Stimulated activated CD8-positive, alpha-beta memory T cell treated with anti-CD3 and anti-CD28 coated beads, Interleukin-12 subunit alpha, Interleukin-12 subunit beta, amount 100 ng/mL, for 1 hour (primary cell): ENCODE results near the gene PCDHB8.
"Not testable (repeated sequence)": the region's sequence is repeated elsewhere in the genome, so short reads cannot be mapped to it uniquely, and the experiment has no call there.

ENCODE experiments used
- DNase-seq: peaks from one replicate; pipeline ENCODE4 v3.0.0-alpha.2; 2020; ENCODE audit warnings: low read depth

Gene PCDHB8

GRCh38 chr5:141177577-141178191 lies at the start of gene PCDHB8:
Gene PCDHB8, plus strand, starts transcription at chr5:141177790. Its CDS starts 245 bp downstream, at chr5:141178035.
- DNase-seq: not testable (repeated sequence)

GRCh38 chr5:141135030-141135717 lies 42.4 kb upstream of the PCDHB8 start, which contains the start of gene PCDHB5:
Gene PCDHB5, plus strand, starts transcription at chr5:141135206. Its CDS starts 229 bp downstream, at chr5:141135435.
- DNase-seq: no peak

- no peak for DNase-seq
These were observed 41.8 kb upstream of the PCDHB8 start for GRCh38 chr5:141135718-141136266.

DNA sequence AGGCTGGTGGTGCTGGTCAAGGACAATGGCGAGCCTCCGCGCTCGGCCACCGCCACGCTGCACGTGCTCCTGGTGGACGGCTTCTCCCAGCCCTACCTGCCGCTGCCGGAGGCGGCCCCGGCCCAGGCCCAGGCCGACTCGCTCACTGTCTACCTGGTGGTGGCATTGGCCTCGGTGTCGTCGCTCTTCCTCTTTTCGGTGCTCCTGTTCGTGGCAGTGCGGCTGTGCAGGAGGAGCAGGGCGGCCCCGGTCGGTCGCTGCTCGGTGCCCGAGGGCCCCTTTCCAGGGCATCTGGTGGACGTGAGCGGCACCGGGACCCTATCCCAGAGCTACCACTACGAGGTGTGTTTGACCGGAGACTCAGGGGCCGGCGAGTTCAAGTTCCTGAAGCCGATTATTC lies 40.2 kb upstream of the PCDHB8 start:
- not testable (repeated sequence) for DNase-seq

- DNase-seq: no peak
These were observed 27.8 kb upstream of the PCDHB8 start, which contains the start of gene PCDHB6 for GRCh38 chr5:141149812-141150211. Gene PCDHB6, plus strand, starts transcription at chr5:141150057. Its CDS starts 201 bp downstream, at chr5:141150258.

DNA sequence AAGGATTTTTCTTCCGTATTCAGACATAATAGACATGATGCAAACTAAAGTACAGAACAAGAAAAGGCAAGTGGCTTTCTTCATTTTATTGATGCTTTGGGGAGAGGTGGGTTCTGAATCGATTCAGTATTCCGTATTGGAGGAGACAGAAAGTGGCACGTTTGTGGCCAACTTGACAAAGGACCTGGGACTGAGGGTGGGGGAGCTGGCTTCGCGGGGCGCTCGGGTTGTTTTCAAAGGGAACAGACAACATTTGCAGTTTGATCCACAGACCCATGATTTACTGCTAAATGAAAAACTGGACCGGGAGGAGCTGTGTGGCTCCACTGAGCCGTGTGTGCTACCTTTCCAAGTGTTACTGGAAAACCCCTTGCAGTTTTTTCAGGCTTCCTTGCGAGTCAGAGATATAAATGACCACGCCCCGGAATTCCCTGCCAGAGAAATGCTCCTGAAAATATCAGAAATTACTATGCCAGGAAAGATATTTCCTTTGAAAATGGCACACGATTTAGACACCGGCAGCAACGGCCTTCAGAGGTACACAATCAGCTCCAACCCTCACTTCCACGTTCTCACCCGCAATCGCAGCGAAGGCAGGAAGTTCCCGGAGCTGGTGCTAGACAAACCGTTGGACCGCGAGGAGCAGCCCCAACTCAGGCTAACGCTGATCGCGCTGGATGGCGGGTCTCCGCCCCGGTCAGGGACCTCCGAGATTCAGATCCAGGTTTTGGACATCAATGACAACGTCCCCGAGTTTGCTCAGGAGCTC lies 27.2 kb upstream of the PCDHB8 start:
- no peak for DNase-seq

GRCh38 chr5:141150993-141151325 lies 26.6 kb upstream of the PCDHB8 start:
- no peak for DNase-seq

GRCh38 chr5:141151632-141152031 lies 26.0 kb upstream of the PCDHB8 start:
- DNase-seq: not testable (repeated sequence)

DNA sequence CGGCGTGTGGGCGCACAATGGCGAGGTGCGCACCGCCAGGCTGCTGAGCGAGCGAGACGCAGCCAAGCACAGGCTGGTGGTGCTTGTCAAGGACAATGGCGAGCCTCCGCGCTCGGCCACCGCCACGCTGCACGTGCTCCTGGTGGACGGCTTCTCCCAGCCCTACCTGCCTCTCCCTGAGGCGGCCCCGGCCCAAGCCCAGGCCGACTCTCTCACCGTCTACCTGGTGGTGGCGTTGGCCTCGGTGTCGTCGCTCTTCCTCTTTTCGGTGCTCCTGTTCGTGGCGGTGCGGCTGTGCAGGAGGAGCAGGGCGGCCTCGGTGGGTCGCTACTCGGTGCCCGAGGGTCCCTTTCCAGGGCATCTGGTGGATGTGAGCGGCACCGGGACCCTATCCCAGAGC lies 25.5 kb upstream of the PCDHB8 start:
- not testable (repeated sequence) for DNase-seq

DNA sequence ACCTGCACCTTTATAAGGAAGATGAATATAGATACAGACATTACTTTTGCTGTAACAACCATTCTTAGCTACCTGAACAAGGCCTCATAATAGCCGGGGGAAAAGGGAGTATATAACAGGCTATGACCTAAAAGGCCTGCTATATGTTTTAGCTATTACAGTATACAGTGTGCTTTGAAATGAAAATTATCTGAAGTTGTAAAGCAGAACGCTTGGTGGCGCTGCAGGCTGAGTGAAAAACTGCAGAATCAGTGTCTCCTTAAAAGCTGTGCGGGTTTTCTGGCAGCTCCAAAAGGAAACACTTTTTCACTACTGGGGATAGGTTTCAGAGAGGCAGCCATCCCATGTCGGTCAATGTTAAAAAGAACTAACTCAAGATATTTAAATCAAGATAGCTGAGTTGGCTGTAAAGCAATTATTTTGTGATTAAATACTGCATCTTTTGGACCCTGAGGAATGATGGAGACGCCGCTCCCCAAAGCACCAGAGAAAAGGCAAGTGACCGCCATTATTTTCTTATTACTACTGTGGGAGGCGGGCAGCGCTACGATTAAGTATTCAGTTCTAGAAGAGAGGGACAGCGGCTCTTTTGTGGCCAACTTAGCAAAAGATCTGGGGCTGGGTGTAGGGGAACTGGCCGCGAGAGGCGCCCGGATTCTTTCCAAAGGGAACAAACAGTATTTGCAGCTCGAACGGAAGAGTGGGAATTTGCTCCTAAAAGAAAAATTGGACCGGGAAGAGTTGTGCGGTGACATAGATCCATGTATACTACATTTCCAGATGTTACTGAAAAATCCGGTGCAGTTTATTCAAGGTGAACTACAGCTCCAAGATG lies 21.8 kb upstream of the PCDHB8 start:
- no peak for DNase-seq

GRCh38 chr5:141157356-141157755 lies 20.2 kb upstream of the PCDHB8 start:
- not testable (repeated sequence) for DNase-seq

- DNase-seq: not testable (repeated sequence)
These were observed 19.7 kb upstream of the PCDHB8 start for GRCh38 chr5:141157901-141158300.

GRCh38 chr5:141172381-141173204 lies 5.0 kb upstream of the PCDHB8 start, which contains the start of gene PCDHB7:
Gene PCDHB7, plus strand, starts transcription at chr5:141172644. Its CDS starts 192 bp downstream, at chr5:141172836.
- DNase-seq: no peak

DNA sequence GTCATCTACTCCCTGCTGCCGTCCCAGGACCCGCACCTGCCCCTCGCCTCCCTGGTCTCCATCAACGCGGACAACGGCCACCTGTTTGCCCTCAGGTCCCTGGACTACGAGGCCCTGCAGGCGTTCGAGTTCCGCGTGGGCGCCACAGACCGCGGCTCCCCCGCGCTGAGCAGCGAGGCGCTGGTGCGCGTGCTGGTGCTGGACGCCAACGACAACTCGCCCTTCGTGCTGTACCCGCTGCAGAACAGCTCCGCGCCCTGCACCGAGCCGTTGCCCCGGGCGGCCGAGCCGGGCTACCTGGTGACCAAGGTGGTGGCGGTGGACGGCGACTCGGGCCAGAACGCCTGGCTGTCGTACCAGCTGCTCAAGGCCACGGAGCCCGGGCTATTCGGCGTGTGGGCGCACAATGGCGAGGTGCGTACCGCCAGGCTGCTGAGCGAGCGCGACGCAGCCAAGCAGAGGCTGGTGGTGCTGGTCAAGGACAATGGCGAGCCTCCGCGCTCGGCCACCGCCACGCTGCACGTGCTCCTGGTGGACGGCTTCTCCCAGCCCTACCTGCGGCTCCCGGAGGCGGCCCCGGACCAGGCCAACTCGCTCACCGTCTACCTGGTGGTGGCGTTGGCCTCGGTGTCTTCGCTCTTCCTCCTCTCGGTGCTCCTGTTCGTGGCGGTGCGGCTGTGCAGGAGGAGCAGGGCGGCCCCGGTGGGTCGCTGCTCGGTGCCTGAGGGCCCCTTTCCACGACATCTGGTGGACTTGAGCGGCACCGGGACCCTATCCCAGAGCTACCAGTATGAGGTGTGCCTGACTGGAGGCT lies 3.1 kb upstream of the PCDHB8 start:
- DNase-seq: not testable (repeated sequence)

DNA sequence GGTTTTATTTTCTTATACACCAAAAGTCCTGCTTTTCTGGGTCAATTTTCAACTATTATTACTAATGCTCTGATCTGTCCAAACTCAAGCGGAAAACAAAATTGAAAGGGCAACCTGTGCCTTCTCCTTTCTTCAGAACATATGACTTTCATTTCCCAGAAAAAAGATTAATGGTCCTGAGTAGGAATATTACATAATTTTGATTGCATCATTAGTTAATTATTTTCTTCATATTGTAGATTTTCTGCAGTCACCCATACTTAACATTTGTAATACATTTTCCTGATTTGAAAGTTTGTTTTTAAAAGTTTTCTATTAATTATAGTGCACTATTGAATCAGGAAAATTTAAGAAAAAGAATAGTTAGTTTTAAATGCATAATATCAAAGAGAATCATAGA lies 1.7 kb upstream of the PCDHB8 start:
- no peak for DNase-seq

DNA sequence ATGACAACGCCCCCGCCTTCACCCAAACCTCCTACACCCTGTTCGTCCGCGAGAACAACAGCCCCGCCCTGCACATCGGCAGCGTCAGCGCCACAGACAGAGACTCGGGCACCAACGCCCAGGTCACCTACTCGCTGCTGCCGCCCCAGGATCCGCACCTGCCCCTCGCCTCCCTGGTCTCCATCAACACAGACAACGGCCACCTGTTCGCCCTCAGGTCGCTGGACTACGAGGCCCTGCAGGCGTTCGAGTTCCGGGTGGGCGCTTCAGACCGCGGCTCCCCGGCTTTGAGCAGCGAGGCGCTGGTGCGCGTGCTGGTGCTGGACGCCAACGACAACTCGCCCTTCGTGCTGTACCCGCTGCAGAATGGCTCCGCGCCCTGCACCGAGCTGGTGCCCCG lies 1.8 kb downstream of the PCDHB8 start:
- DNase-seq: not testable (repeated sequence)

GRCh38 chr5:141179876-141180275 lies 2.3 kb downstream of the PCDHB8 start:
- DNase-seq: not testable (repeated sequence)

DNA sequence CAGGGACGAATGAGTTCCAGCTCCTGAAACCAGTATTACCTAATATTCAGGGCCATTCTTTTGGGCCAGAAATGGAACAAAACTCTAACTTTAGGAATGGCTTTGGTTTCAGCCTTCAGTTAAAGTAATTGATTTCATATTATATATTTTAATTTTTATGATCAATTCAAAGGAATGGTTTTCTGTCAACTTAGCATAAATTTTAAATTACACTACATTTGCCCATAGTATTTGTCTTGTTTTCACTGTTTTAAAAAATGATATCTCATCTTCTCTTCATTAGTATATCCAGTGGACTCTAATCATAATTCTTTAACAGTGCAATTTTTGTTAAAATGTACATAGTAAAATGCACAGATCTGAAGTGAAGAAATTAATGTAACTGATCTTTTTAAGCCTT lies 2.7 kb downstream of the PCDHB8 start:
- no peak for DNase-seq

GRCh38 chr5:141182248-141182647 lies 4.7 kb downstream of the PCDHB8 start, which contains the start of gene PCDHB16:
Gene PCDHB16, plus strand, starts transcription at chr5:141182387. Its CDS starts 173 bp downstream, at chr5:141182560.
- no peak for DNase-seq
